Stomach (tissue), 4 donors: ENCODE results near the gene SLBP.

Experiments used
- EP300 ChIP-seq: sonication (generic); formaldehyde crosslinking; IDR thresholded peaks from one replicate; pipeline ENCODE4 v1.6.1; 2017; ENCODE audit warnings: antibody characterized with exemption
- POLR2A ChIP-seq, 4 donors: fragments of 450-650 bp; IDR thresholded peaks; one replicate each; pipeline ENCODE4 v1.6.1; 2016; ENCODE audit warnings: antibody characterized with exemption in 4 of 4, control low read depth in 2 of 4, mild to moderate bottlenecking in 1 of 4, moderate library complexity in 1 of 4
- POLR2AphosphoS5 ChIP-seq, 3 donors: sonication (generic); formaldehyde crosslinking; IDR thresholded peaks; one replicate each; pipeline ENCODE4 v1.6.1; 2016; ENCODE audit warnings: antibody characterized with exemption in 3 of 3
- TF ChIP-seq, protein P1 (sequence below), 7 experiments: fragments of 450-650 bp in 4 of 7; fragments of 200-600 bp in 3 of 7; sonication (generic) in 3 of 7; IDR thresholded peaks; one replicate each; pipeline ENCODE4 v1.5.1; 2016 to 2019; ENCODE audit warnings: antibody characterized with exemption in 7 of 7, control low read depth in 2 of 7, mild to moderate bottlenecking in 1 of 7

DNA sequence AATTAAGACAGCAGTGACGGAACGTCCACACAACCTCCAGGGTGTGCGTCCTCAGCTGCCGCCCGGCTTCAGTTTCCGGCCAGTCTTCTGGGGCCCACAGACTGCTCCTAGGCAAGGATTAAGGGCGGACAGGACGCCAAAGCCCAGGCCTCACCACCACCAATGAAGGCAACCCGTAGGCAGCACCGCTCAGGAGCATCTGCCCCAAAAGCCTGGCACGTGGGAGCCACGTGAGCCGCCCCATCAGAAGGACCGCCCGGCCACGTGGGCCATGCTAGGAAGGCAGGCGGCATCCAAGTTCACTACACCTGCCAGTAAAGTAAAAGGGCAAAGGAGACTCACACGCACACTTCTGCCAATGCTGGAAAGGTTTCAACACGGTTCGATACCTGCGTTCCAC lies 42.3 kb downstream of the SLBP start:
- no peak for TF ChIP-seq EP300
- TF ChIP-seq POLR2A (IDR thresholded peaks at IDR 0.05) = no peak
- TF ChIP-seq, protein P1, sequence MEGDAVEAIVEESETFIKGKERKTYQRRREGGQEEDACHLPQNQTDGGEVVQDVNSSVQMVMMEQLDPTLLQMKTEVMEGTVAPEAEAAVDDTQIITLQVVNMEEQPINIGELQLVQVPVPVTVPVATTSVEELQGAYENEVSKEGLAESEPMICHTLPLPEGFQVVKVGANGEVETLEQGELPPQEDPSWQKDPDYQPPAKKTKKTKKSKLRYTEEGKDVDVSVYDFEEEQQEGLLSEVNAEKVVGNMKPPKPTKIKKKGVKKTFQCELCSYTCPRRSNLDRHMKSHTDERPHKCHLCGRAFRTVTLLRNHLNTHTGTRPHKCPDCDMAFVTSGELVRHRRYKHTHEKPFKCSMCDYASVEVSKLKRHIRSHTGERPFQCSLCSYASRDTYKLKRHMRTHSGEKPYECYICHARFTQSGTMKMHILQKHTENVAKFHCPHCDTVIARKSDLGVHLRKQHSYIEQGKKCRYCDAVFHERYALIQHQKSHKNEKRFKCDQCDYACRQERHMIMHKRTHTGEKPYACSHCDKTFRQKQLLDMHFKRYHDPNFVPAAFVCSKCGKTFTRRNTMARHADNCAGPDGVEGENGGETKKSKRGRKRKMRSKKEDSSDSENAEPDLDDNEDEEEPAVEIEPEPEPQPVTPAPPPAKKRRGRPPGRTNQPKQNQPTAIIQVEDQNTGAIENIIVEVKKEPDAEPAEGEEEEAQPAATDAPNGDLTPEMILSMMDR (IDR thresholded peaks at IDR 0.05) = no peak
- no peak for TF ChIP-seq POLR2AphosphoS5 (IDR thresholded peaks at IDR 0.05)
